Stimulated activated naive B cell treated with anti-CD40 and anti-IgM and Interleukin-4, amounts not matched to agents 10 μg/mL and 1 μg/mL and 100 μg/mL, for 72 hours (primary cell): ENCODE data around the gene STK11.
"Not testable (repeated sequence)": the region's sequence is repeated elsewhere in the genome, so short reads cannot be mapped to it uniquely, and the experiment has no call there.

Source experiments
- ATAC-seq, 2 donors: fragments of 150-1000 bp; cut with Tn5 transposase; replicated peaks; 2 replicates each; pipeline ENCODE4 v1.10.0; 2021; ENCODE audit warnings: moderate library complexity in 1 of 2
- DNase-seq: peaks from one replicate; pipeline ENCODE4 v3.0.0; 2021
- H3K27ac Mint-ChIP-seq: one replicate; pipeline ENCODE4 v1.8.0; 2022; ENCODE audit warnings: mild to moderate bottlenecking, mixed read lengths
- H3K27me3 Mint-ChIP-seq, 2 donors: one replicate each; pipeline ENCODE4 v1.8.0; 2022; ENCODE audit warnings: mixed read lengths in 2 of 2
- H3K36me3 Mint-ChIP-seq, 2 donors: one replicate each; pipeline ENCODE4 v1.8.0; 2022; ENCODE audit warnings: mixed read lengths in 2 of 2, mild to moderate bottlenecking in 1 of 2
- H3K4me1 Mint-ChIP-seq, 2 donors: one replicate each; pipeline ENCODE4 v1.8.0; 2022; ENCODE audit warnings: mixed read lengths in 2 of 2, mild to moderate bottlenecking in 1 of 2
- H3K4me3 Mint-ChIP-seq, 2 donors: one replicate each; pipeline ENCODE4 v1.8.0; 2022; ENCODE audit warnings: mild to moderate bottlenecking in 2 of 2, mixed read lengths in 2 of 2, moderate library complexity in 1 of 2
- H3K9me3 Mint-ChIP-seq, 2 donors: one replicate each; pipeline ENCODE4 v1.8.0; 2022; ENCODE audit warnings: mixed read lengths in 2 of 2, mild to moderate bottlenecking in 1 of 2

STK11 gene

DNA sequence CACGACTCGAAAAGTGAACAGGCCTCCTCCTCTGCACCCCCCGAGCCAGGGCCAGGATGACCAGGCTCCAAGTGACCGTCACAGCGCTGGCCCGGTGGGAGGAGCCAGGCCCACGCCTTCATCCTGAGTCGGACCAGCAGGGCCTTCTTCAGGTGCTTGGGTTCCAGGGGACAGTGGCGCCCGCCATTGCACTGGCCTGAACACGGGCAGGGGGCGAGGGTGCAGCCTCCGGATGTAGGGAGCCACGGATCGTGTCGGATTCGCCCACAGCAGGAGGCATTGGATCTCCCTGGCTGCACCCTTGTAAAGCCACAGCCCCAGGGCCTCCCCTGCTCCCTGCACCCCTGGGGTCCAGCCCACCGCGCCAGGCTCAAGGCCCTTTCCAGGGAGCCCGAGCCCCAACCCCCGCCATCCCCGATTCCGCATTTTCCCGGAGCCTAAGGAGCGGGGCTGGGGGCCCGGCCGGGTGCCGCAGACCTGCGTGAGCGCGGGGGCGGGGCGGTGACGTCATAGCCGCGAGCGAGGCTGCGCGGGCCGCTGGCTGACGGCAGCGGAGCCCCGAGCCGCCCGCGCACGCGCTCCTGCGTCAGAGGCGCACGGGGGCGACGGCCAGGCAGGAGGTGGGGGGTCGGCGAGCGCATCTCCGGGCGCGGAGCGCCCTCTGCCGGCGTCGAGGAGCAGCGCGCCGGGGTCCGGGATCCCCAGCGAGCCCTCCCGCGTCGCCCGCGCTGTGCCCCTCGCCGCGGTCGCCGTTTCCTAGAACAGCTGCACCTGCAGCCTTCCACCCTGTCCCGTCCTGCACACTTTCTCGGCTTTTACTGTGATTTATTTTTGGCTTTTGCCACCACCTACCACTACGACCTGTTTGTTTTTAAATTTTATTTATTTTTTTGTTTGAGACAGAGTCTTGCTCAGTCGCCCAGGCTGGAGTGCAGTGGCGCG, 34.5 kb downstream of the STK11 start:
- DNase-seq (peak; percentile 87), ATAC-seq (peak; percentile 42 to 56)
- H3K4me1 Mint-ChIP-seq: peaks cover 27 to 56% of the 10 kb centered on the region in 2 donors
- no peak overlapping the region for H3K27ac Mint-ChIP-seq
- H3K9me3 Mint-ChIP-seq: no peaks in the 10 kb centered on the region
- peak overlapping the region; percentile 59 to 74 for H3K4me3 Mint-ChIP-seq
- no peaks in the 10 kb centered on the region for H3K36me3 Mint-ChIP-seq
- H3K27me3 Mint-ChIP-seq: peaks cover 8 to 25% of the 10 kb centered on the region in 2 donors

DNA sequence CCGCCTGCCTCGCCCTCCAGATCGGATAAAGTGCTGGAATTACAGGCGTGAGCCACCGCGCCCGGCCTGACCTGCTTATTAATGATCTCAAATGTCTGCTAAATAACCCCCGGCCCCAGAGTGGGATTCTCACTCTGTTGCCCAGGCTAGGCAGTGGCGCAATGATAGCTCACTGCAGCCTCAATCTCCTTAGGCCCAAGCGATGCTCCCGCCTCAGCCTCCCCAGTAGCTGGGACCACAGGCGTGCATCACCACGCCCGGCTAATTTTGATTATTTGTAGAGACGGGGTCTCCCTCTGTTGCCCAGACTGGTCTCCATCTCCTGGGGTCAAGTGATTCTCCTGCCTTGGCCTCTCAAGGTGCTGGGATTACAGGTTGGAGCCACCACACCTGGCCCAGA, 35.3 kb downstream of the STK11 start:
- H3K36me3 Mint-ChIP-seq: no peaks in the 10 kb centered on the region
- DNase-seq (no peak), ATAC-seq (no peak)
- peaks cover 8 to 18% of the 10 kb centered on the region in 2 donors for H3K27me3 Mint-ChIP-seq
- peaks cover 29 to 61% of the 10 kb centered on the region in 2 donors for H3K4me1 Mint-ChIP-seq
- peak overlapping the region; percentile 77 to 86 for H3K4me3 Mint-ChIP-seq
- H3K27ac Mint-ChIP-seq: peak overlapping the region; percentile 91
- no peaks in the 10 kb centered on the region for H3K9me3 Mint-ChIP-seq

DNA sequence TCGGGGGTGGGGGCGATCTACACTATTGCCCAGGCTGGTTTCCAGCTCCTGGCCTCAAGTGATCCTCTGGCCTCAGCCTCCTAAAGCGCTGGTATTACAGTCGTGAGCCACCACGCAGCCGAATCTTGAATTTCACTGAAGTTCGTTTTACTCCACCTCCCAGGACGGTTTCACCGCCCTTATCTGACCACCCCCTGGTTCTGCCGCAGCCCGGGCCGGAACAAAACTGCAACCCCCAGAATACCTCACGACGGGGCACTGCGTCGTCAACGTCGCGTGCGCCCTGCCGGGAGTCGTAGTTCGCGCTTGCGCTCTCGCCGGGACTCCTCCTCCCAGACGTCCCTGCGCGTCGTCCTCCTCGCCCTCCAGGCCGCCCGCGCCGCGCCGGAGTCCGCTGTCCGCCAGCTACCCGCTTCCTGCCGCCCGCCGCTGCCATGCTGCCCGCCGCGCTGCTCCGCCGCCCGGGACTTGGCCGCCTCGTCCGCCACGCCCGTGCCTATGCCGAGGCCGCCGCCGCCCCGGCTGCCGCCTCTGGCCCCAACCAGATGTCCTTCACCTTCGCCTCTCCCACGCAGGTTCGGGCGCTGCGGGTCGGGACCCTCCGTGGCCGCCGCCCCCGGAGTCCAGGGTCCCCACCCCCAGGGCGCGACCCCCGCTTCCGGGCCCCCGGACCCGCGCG, 36.0 kb downstream of the STK11 start, which contains the start of gene ATP5F1D:
TSS of gene ATP5F1D (plus strand) at position 335 of the 679 bp plus-strand sequence. CDS start at position 435, 100 bp downstream.
- no peaks in the 10 kb centered on the region for H3K36me3 Mint-ChIP-seq
- H3K27ac Mint-ChIP-seq: peak within 1 kb of the TSS; percentile 93
- DNase-seq: peak; percentile 90
- peak; percentile 72 to 79 for ATAC-seq
- peaks cover 30 to 66% of the 10 kb centered on the region in 2 donors for H3K4me1 Mint-ChIP-seq
- no peaks in the 10 kb centered on the region for H3K9me3 Mint-ChIP-seq
- H3K4me3 Mint-ChIP-seq: peak within 1 kb of the TSS; percentile 77 to 86
- H3K27me3 Mint-ChIP-seq: peaks cover 8 to 11% of the 10 kb centered on the region in 2 donors

DNA sequence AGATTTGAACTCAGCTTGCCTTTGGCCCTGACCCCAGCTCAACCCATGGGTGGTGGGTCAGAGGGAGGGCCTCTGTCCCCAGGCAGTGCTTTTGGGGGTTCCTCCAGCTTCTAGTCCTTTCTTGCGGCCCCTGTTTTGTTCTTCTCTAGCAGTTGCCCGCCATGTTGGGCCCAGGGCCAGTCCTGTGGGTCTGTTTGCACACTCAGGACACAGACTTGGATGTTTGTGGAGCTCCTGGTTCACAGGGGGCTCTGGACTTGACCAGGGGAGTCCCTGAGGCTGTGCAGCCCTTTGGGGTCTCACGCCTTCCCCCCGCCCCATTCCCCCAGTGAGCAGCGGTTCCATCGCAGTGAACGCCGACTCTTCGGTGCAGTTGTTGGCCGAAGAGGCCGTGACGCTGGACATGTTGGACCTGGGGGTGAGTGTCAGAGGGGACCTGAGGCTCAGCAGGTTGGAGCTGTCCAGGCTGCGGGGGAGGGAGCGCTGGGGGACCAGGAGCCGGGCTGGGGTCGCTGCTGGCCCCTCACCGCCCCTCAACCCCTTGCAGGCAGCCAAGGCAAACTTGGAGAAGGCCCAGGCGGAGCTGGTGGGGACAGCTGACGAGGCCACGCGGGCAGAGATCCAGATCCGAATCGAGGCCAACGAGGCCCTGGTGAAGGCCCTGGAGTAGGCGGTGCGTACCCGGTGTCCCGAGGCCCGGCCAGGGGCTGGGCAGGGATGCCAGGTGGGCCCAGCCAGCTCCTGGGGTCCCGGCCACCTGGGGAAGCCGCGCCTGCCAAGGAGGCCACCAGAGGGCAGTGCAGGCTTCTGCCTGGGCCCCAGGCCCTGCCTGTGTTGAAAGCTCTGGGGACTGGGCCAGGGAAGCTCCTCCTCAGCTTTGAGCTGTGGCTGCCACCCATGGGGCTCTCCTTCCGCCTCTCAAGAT, 38.5 kb downstream of the STK11 start:
- peak overlapping the region; percentile 92 for H3K27ac Mint-ChIP-seq
- peaks cover 22 to 57% of the 10 kb centered on the region in 2 donors for H3K4me1 Mint-ChIP-seq
- DNase-seq: peak; percentile 81

DNA sequence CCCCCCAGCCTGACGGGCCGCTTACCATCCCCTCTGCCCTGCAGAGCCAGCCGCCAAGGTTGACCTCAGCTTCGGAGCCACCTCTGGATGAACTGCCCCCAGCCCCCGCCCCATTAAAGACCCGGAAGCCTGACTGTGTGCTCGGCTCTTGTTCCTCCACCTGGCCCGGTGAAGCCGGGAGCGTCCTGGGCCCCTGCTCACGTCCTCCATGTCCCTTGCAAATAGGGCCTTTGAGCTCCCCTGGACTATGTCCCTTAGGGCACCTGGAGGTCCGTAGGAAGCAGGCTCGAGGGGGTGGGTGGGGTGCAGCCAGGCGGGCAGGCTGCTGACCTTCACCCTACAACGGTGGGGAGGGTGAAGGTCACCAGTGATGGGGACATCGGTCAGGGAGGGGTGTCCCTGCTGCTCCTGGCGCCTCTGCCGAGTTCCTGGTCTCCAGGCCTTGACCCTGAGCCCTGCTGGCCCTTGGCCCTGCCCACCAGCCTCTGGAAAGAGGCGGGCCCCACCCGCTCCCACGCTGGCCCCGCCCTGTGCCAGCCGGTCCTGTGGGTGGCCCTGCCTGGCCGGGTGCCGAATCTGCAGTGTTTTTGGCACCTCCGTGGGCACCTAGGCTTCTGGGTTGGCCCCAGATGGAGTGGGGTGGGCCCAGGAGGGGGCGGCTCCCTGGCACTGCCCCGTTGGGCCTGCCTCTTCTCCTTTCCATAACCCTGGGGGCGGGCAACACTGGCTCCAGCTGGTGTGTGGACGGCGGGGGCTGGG, 39.3 kb downstream of the STK11 start:
- H3K4me1 Mint-ChIP-seq: peaks cover 20 to 52% of the 10 kb centered on the region in 2 donors
- no peaks in the 10 kb centered on the region for H3K9me3 Mint-ChIP-seq
- peak overlapping the region; percentile 92 for H3K27ac Mint-ChIP-seq
- no peak for ATAC-seq
- H3K27me3 Mint-ChIP-seq: no peaks in the 10 kb centered on the region
- H3K36me3 Mint-ChIP-seq: peaks cover 0 to 1% of the 10 kb centered on the region in 2 donors
- DNase-seq: no peak
- peak overlapping the region; percentile 84 to 86 for H3K4me3 Mint-ChIP-seq

More for the DNA sequence above, 38.5 kb downstream of the STK11 start:
- Mint-ChIP-seq H3K27me3 (peaks cover 0 to under 1% of the 10 kb centered on the region in 2 donors), H3K9me3 (no peaks in the 10 kb centered on the region), H3K4me3 (peak overlapping the region; percentile 84 to 86), H3K36me3 (peaks cover 0 to 1% of the 10 kb centered on the region in 2 donors)
- ATAC-seq: peak; percentile 57 to 60

DNA sequence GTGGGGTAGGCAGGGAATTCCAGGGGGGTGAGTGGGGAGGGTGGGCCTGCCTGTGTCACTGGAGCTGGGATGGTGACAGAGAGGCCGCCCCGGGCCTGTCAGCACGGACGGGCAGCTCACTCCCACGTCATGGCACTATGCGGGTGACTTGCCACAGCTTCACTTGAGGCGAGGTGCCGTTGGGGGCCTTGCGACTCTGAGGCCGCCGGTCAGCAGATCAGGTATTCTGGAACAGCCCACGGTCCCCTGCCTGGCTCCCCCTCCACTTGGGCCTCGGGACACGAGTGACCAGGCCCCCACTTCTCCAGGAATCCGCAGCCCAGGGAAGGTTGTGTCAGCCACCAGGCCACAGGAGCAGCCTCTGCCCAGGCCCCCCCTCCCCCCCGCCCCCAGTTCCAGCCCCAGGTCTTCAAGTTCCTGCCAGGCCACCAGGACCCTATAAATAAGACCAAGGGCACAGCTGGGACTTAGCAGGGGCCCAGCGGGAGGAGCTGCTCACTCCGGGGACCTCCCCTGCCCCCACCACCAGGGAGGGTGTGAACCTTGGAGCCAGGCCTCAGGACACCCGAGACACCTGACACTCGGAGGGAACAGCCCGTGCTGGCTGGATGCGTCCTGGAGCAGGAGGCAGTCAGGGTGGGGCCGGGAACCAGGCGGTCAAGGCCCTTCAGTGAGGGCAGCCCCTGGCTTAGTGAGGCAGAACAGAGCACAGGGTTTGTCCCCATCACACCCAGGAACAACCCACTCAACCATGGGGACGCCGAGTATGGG, 40.1 kb downstream of the STK11 start:
- Mint-ChIP-seq H3K4me1 (peaks cover 20 to 51% of the 10 kb centered on the region in 2 donors), H3K4me3 (no peak overlapping the region), H3K27me3 (no peaks in the 10 kb centered on the region), H3K9me3 (no peaks in the 10 kb centered on the region), H3K36me3 (peaks cover 0 to 1% of the 10 kb centered on the region in 2 donors), H3K27ac (no peak overlapping the region)
- DNase-seq: no peak
- ATAC-seq: no peak

DNA sequence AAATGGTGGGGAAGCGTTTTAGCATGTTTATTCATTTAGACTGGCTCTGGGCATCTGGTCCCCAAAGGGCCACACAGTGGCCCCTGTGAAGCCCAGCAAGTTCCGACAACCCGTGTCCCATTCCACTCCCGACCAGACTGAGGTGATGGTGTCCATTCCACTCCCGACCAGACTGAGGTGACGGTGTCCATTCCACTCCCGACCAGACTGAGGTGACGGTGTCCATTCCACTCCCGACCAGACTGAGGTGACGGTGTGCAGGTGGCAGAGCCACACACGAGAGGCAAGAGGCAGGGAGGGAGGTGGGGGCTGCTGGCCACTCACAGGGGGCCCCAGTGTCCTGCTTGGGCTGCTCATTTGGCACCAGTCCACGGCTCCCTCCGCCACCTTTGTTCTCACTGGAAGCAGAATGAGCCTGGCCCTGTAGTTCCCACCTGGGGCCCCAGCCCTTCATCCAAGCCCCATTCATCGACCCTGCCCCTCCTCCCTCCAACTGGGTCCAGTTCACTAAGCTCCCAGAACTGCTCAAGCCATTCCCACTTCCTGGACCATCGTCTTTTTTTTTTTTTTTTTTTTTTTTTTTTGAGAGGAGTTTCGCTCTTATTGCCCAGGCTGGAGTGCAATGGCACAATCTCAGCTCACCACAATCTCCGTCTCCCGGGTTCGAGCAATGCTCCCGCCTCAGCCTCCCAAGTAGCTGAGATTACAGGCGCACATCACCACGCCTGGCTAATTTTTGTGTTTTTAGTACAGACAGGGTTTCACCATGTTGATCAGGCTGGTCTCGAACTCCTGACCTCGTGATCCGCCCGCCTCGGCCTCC, 40.9 kb downstream of the STK11 start:
- Mint-ChIP-seq H3K4me1 (peaks cover 18 to 47% of the 10 kb centered on the region in 2 donors), H3K4me3 (peak overlapping the region in 1 of 2 donors; percentile 19)
- DNase-seq, H3K9me3 Mint-ChIP-seq, H3K27ac Mint-ChIP-seq, H3K36me3 Mint-ChIP-seq, ATAC-seq, H3K27me3 Mint-ChIP-seq: not testable (repeated sequence)

DNA sequence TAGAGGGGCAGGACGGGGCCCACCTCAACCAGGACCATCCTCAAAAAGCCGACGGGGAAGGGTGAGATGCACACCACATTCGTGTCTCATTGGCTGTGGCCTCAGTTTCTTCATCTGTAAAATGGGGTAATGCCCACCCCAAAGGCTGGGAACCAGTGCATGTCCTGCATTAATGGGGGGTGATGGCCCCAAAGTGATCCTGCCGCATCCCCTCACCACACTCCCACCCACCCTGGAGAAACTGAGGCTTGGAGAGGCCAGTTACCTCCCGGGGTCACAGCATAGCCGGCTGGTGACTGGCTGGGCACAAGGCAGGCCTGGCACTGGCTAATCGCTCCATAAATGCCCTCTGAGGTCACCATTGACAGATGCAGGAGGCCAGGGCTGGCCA, 42.2 kb downstream of the STK11 start:
- H3K4me3 Mint-ChIP-seq: peak overlapping the region in 1 of 2 donors; percentile 88
- peaks cover 13 to 16% of the 10 kb centered on the region in 2 donors for H3K36me3 Mint-ChIP-seq
- H3K4me1 Mint-ChIP-seq: peaks cover 15 to 39% of the 10 kb centered on the region in 2 donors

DNA sequence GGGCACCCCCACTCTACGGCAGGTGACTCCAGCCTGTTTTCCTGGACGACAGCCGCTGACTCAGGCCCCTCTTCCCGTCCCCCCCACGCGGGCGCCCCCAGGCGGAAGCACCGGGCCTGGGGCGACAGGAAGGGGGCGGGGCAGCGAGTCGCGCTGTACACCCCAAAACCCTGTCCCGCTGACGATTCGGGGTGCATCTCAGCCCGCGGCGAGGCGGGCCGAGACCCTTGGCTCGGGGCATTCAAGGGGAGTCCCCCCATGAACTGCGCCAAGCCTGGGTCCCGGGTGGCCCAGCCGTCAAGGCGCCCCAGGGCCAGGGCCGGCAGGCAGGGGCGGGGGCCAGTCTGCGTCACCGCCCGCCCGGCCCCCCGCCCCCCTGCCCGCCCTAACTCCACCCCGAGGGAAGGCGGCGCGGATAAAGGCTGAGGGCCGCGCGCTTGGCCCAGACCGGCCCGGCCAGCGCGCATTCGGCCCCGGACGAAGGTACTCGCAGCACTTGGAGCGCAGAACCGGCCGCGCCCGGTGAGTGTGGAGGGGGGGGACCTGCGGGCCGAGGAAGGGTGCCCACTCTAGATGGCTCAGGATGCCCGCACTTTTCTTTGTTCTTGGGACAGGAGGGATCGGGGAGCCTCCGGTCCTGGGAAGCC, 42.7 kb downstream of the STK11 start, which contains the start of gene MIDN:
TSS of gene MIDN (plus strand) at position 445 of the 647 bp plus-strand sequence. CDS start 1,714 bp downstream, outside the sequence.
- DNase-seq (peak; percentile 72), ATAC-seq (peak; percentile 8 to 17)
- Mint-ChIP-seq H3K4me3 (peak within 1 kb of the TSS; percentile 82 to 88), H3K27ac (peak within 1 kb of the TSS; percentile 92), H3K27me3 (no peaks in the 10 kb centered on the region), H3K9me3 (no peaks in the 10 kb centered on the region), H3K36me3 (peaks cover 14 to 17% of the 10 kb centered on the region in 2 donors), H3K4me1 (peaks cover 13 to 37% of the 10 kb centered on the region in 2 donors)

More for the DNA sequence above, 42.2 kb downstream of the STK11 start:
- Mint-ChIP-seq H3K27ac (no peak overlapping the region), H3K9me3 (no peaks in the 10 kb centered on the region), H3K27me3 (no peaks in the 10 kb centered on the region)
- ATAC-seq (no peak), DNase-seq (no peak)

DNA sequence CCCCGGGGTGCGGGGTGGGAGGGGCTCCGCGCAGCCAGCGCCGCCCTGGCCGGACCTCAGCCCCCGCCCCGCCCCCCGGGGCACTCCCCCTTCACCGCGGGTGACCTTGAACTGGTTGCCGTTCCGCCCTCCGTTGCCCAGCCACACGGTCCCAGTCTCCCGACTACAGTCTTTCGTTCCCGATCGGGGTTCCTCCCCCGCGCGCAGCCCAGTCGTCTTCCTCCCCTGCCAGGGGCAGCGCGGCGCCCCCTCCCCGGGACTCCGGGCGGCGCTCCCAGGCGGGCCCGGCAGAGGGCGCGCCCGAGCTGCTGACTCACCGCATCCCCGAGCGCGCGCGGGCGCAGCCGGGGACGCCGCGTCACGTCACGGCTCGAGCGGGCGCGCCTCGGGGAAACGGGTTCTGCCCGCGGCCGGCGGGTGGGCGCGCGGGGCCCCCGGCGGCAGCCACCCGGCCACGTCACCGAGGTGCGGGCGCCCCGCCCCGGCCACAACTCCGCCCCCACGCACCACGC, 43.3 kb downstream of the STK11 start:
- peaks cover 15 to 37% of the 10 kb centered on the region in 2 donors for H3K4me1 Mint-ChIP-seq
- DNase-seq: peak; percentile 77
- no peaks in the 10 kb centered on the region for H3K27me3 Mint-ChIP-seq
- peak overlapping the region; percentile 82 to 88 for H3K4me3 Mint-ChIP-seq
- peak overlapping the region; percentile 77 for H3K27ac Mint-ChIP-seq
- peak; percentile 14 to 21 for ATAC-seq
- no peaks in the 10 kb centered on the region for H3K9me3 Mint-ChIP-seq
- H3K36me3 Mint-ChIP-seq: peaks cover 19 to 21% of the 10 kb centered on the region in 2 donors

DNA sequence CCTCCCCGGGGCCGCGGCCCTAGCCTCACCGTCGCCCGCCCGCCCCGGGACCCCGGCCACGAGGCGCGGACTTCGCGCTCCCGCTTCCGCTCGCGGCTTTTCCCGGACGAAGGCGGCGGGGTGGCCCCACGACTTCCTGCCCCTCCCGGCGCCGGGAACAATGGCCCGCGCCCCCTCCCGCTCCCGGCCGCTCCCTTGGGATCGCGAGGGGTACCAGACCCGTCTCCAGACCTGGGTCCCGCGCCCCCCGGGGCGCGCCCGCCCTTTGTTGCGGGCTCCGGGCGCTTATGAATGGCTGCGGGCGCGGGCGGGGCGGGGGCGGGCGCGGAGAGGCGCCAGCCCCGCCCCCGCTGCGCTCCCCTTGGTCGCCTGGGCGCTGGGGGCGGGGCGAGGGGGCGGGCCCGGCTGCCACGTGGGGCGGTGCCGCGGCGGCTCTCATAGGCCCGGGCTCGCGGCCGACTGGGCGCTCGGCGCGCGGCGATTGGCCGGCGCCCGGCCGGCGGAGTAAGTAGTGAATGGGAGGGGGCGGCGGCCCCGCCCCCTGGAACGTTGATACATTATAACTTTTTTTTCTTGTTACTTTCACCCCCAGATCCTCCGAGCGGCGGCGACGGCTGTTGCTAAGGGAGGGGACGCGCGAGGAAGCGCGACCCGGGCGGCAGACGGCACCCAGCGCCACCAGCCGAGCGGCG, 43.9 kb downstream of the STK11 start:
- ATAC-seq: peak; percentile 46 to 59
- Mint-ChIP-seq H3K4me1 (peaks cover 14 to 35% of the 10 kb centered on the region in 2 donors), H3K9me3 (no peaks in the 10 kb centered on the region), H3K27me3 (no peaks in the 10 kb centered on the region), H3K36me3 (peaks cover 19 to 21% of the 10 kb centered on the region in 2 donors), H3K27ac (peak overlapping the region; percentile 89), H3K4me3 (peak overlapping the region; percentile 79 to 84)
- peak; percentile 87 for DNase-seq
